SK-N-SH treated with all-trans-retinoic acid at 6 μM for 48 hours (cell line): Measurements from ENCODE around the gene HOXD3.

Experiments used
- ARNTL ChIP-seq: fragments of 450-650 bp; formaldehyde crosslinking; IDR thresholded peaks from 2 replicates; pipeline ENCODE4 v1.5.0; 2020; ENCODE audit warnings: low read depth, mild to moderate bottlenecking, moderate library complexity, borderline replicate concordance
- BACH2 ChIP-seq: fragments of 250-450 bp; sonication (Bioruptor Pico); IDR thresholded peaks from 2 replicates; pipeline ENCODE4 v1.9.0; 2021; ENCODE audit warnings: mild to moderate bottlenecking, borderline replicate concordance
- CSDC2 ChIP-seq: fragments of 250-450 bp; sonication (Bioruptor Pico); IDR thresholded peaks from 2 replicates; pipeline ENCODE4 v1.5.0; 2020; ENCODE audit warnings: mild to moderate bottlenecking, moderate library complexity
- OSR1 ChIP-seq: fragments of 250-450 bp; sonication (Bioruptor Pico); IDR thresholded peaks from 2 replicates; pipeline ENCODE4 v1.8.0; 2022; ENCODE audit warnings: moderate library complexity, mild to moderate bottlenecking, inconsistent platforms
- PATZ1 ChIP-seq: fragments of 250-450 bp; sonication (Bioruptor Pico); IDR thresholded peaks from 2 replicates; pipeline ENCODE4 v1.8.0; 2020; ENCODE audit warnings: mild to moderate bottlenecking, moderate library complexity, borderline replicate concordance
- PPARA ChIP-seq: fragments of 250-450 bp; sonication (Bioruptor Pico); IDR thresholded peaks from 2 replicates; pipeline ENCODE4 v1.5.0; 2020; ENCODE audit warnings: mild to moderate bottlenecking, borderline replicate concordance
- RARB ChIP-seq: fragments of 250-450 bp; sonication (Bioruptor Pico); IDR thresholded peaks from 2 replicates; pipeline ENCODE4 v1.8.0; 2021; ENCODE audit warnings: mild to moderate bottlenecking, moderate library complexity
- SNAI2 ChIP-seq: fragments of 250-450 bp; sonication (Bioruptor Pico); IDR thresholded peaks from 2 replicates; pipeline ENCODE4 v1.5.0; 2020; ENCODE audit warnings: mild to moderate bottlenecking, moderate library complexity
- TOX ChIP-seq: fragments of 250-450 bp; sonication (Bioruptor Pico); IDR thresholded peaks from 2 replicates; pipeline ENCODE4 v1.8.0; 2021; ENCODE audit warnings: mild to moderate bottlenecking, moderate library complexity, borderline replicate concordance
- ZFP30 ChIP-seq: fragments of 450-650 bp; formaldehyde crosslinking; IDR thresholded peaks from 2 replicates; pipeline ENCODE4 v1.5.0; 2022; ENCODE audit warnings: mild to moderate bottlenecking, moderate library complexity
- ZNF8 ChIP-seq: fragments of 450-650 bp; formaldehyde crosslinking; IDR thresholded peaks from 2 replicates; pipeline ENCODE4 v1.5.0; 2020; ENCODE audit warnings: mild to moderate bottlenecking, moderate library complexity

- TF ChIP-seq PATZ1 (CRISPR knock-in tag) (no peak), RARB (no peak), TOX (CRISPR knock-in tag) (no peak), ZFP30 (CRISPR knock-in tag) (no peak), BACH2 (no peak), PPARA (CRISPR knock-in tag) (no peak), SNAI2 (CRISPR knock-in tag) (no peak), CSDC2 (CRISPR knock-in tag) (no peak), OSR1 (CRISPR knock-in tag) (no peak), ARNTL (CRISPR knock-in tag) (no peak), ZNF8 (CRISPR knock-in tag) (no peak)
Measured at GRCh38 chr2:176127774-176128072, 29.4 kb upstream of the HOXD3 start.
